ENCODE results near the gene PEX13.

Gene PEX13

GRCh38 chr2:61089797-61090196 is 72.3 kb downstream of the PEX13 start:
- DNase-seq, result no peak

DNA sequence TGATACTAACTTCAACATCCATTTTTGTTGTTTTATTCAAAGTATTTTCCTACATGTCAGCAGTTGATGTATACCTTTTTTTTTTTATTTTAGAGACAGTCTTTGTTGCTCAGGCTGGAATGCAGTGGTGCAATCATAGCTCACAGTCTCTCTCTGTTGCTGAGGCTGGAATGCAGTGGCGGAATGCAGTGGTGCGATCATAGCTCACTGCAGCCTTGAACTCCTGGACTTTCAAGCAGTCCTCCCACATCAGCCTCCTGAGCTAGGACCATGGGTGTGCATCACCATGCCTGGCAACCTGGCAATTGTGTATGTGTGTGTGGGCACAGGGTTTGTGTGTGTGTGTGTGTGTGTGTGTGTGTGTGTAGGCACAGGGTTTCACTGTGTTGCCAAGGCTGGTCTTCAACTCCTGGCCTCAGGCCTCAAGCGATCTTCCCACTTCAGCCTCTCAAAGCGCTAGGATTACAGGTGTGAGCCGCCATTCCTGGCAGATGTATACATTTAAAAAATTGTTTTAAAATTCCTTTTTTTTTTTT is 72.9 kb downstream of the PEX13 start:
- DNase-seq, result no peak

GRCh38 chr2:61091485-61091884 is 74.0 kb downstream of the PEX13 start:
- no peak for DNase-seq

DNA sequence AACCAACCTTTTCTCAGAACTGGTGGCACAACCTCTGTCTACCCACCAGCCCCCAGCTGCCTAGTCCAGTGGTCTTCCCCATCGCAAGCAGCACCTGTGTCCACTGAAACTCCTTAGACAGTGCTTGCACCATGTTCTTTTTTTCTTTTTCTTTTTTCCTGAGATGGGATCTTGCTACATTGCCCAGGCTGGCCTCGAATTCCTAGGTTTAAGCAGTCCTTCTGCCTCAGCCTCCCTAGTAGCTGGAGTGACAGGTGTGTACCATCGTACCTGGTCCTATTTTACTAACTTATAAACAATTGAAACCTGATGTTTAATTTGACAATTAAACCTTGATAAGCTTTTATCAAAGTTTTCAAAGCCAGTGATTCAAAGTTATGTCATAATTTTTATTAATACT is 78.9 kb downstream of the PEX13 start:
- DNase-seq, result no peak

DNA sequence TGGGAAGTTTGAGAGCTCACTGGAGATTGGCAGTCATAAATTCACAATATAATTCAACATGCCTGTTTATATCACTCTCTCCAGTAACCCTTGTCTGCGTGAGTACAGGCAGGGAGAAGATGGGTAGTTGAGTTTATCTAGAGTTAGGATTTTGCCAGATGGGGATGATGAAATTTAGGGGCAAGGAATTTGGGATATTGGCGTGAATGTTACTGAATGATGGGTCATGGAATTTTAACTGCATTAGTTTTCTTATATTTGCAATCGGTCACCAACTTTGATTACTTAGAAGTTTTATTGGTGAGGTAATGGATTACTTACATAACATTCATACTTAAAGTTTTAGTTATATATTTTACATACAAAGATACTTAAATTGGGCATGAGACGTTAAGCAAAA is 83.3 kb downstream of the PEX13 start:
- no peak for DNase-seq
